GM23248 (cell line): ENCODE results near the gene AFDN. TPM values are rescaled to one million over a fixed set of nuclear protein-coding genes. Genes with fewer than 3 reads are reported as not detected.
A peak's percentile ranks its signal among the peaks of the same experiment; 100 is the strongest.

Experiments
- DNase-seq: peaks from one replicate; pipeline ENCODE4 v3.0.0-alpha.2; 2015
- H2AFZ ChIP-seq: fragments of 200-600 bp; sonication (generic); 2 replicates; pipeline ENCODE4 v1.6.1; 2016; ENCODE audit warnings: antibody characterized with exemption
- H3F3A ChIP-seq: fragments of 200-600 bp; sonication (generic); 2 replicates; pipeline ENCODE4 v1.6.1; 2016; ENCODE audit warnings: mild to moderate bottlenecking, antibody characterized with exemption, mixed run types; ENCODE audit not compliant: insufficient read depth
- H3K27ac ChIP-seq: fragments of 200-600 bp; sonication (generic); 2 replicates; pipeline ENCODE4 v1.5.1; 2016; ENCODE audit warnings: mild to moderate bottlenecking
- H3K27me3 ChIP-seq: fragments of 200-600 bp; sonication (generic); replicated peaks from 2 replicates; pipeline ENCODE4 v1.6.1; 2016; ENCODE audit warnings: mild to moderate bottlenecking; ENCODE audit not compliant: insufficient read depth
- H3K36me3 ChIP-seq: fragments of 200-600 bp; sonication (generic); 2 replicates; pipeline ENCODE4 v1.6.1; 2016; ENCODE audit warnings: low read depth, mild to moderate bottlenecking
- H3K4me1 ChIP-seq: fragments of 200-600 bp; sonication (generic); 2 replicates; pipeline ENCODE4 v1.6.1; 2016; ENCODE audit warnings: mild to moderate bottlenecking; ENCODE audit not compliant: insufficient read depth
- H3K4me2 ChIP-seq: fragments of 200-600 bp; sonication (generic); one replicate; pipeline ENCODE4 v1.6.1; 2016; ENCODE audit warnings: mild to moderate bottlenecking; ENCODE audit not compliant: unreplicated experiment
- H3K4me3 ChIP-seq: fragments of 200-600 bp; sonication (generic); 2 replicates; pipeline ENCODE4 v1.5.1; 2016; ENCODE audit warnings: mild to moderate bottlenecking
- H3K79me2 ChIP-seq: fragments of 200-600 bp; sonication (generic); 2 replicates; pipeline ENCODE4 v1.6.1; 2016; ENCODE audit warnings: mild to moderate bottlenecking; ENCODE audit not compliant: insufficient read depth
- H3K9ac ChIP-seq: fragments of 200-600 bp; sonication (generic); 2 replicates; pipeline ENCODE4 v1.6.1; 2016; ENCODE audit warnings: mild to moderate bottlenecking
- H3K9me2 ChIP-seq: fragments of 200-600 bp; sonication (generic); 2 replicates; pipeline ENCODE4 v1.6.1; 2016; ENCODE audit warnings: mixed run types, mild to moderate bottlenecking, moderate library complexity; ENCODE audit not compliant: insufficient read depth
- H3K9me3 ChIP-seq: fragments of 200-600 bp; sonication (generic); one replicate; pipeline ENCODE4 v1.6.1; 2017; ENCODE audit warnings: low read depth
- H4K20me1 ChIP-seq: fragments of 200-600 bp; sonication (generic); 2 replicates; pipeline ENCODE4 v1.6.0; 2016; ENCODE audit not compliant: insufficient read depth
- EZH2 ChIP-seq: fragments of 200-600 bp; sonication (generic); IDR thresholded peaks from 2 replicates; pipeline ENCODE4 v1.6.1; 2018; ENCODE audit warnings: antibody characterized with exemption, mild to moderate bottlenecking; ENCODE audit not compliant: insufficient read depth, poor library complexity, severe bottlenecking
- EZH2phosphoT487 ChIP-seq: fragments of 200-600 bp; sonication (generic); IDR thresholded peaks from 2 replicates; pipeline ENCODE4 v1.6.1; 2018; ENCODE audit warnings: antibody characterized with exemption, moderate library complexity, mild to moderate bottlenecking, low read depth; ENCODE audit not compliant: insufficient read depth
- WGBS, 2 experiments: methylation state at CpG; one replicate each; pipeline ENCODE4 v1.1.6; 2015 to 2017; ENCODE audit warnings: low lambda C conversion rate in 2 of 2, low coverage in 1 of 2; ENCODE audit errors: missing lambda C conversion rate in 2 of 2; 5-methylcytosine and 5-hydroxymethylcytosine counted together
- in situ Hi-C: fragments of 300-500 bp; cut with MboI; formaldehyde crosslinking; loops from 2 replicates; pipeline ENCODE4 v1.15.0; 2020
- polyA plus RNA-seq: library from polyadenylated mRNA; unstranded; fragments of >200 nt; fragmentation: Nextera tagmentation; extraction: Ambion mirVana; gene quantifications from 2 replicates; pipeline ENCODE4 v1.2.1, GENCODE V29; 2016
- total RNA-seq: library from RNA; depleted of rRNA; stranded (reverse); fragments of >200 nt; shearing (Covaris generic); gene quantifications from 2 replicates; pipeline ENCODE4 v1.2.3, GENCODE V29; 2014

AFDN gene
- total and polyA plus RNA-seq, 2 experiments from 2014 or later: 4.5 to 13.8 TPM

GRCh38 chr6:167987396-167988153 is 160.9 kb downstream of the AFDN start:
- Histone ChIP-seq H3K4me3 (no peak overlapping the region), H3F3A (0 out of 2 replicates have a peak, but pooled peaks cover 9% of the 10 kb centered on the region), H3K27me3 (no peaks in the 10 kb centered on the region), H3K9ac (peak overlapping the region; percentile 72), H3K36me3 (no peaks in the 10 kb centered on the region), H3K4me2 (peak overlapping the region; percentile 50), H3K27ac (peak overlapping the region; percentile 87), H2AFZ (peak overlapping the region; percentile 74), H3K79me2 (no peaks in the 10 kb centered on the region), H3K9me3 (no peaks in the 10 kb centered on the region), H3K9me2 (no peaks in the 10 kb centered on the region), H4K20me1 (no peaks in the 10 kb centered on the region), H3K4me1 (peaks cover 15% of the 10 kb centered on the region)
- in situ Hi-C loops: no loop called here
- no peak for TF ChIP-seq EZH2
- TF ChIP-seq EZH2phosphoT487: no peak
- WGBS, 2 experiments: 42 to 47% methylated on average over 32 to 35 of the region's 35 CpGs
- peak; percentile 81 for DNase-seq

GRCh38 chr6:167988154-167988495 is 161.4 kb downstream of the AFDN start:
- Histone ChIP-seq H3K36me3 (no peaks in the 10 kb centered on the region), H3K9me3 (no peaks in the 10 kb centered on the region), H3K9me2 (no peaks in the 10 kb centered on the region), H3K4me1 (peaks cover 15% of the 10 kb centered on the region), H3K27ac (peak overlapping the region; percentile 87), H3K4me2 (peak overlapping the region; percentile 50), H3K79me2 (no peaks in the 10 kb centered on the region), H3K9ac (peak overlapping the region; percentile 72), H2AFZ (peak overlapping the region; percentile 74), H3F3A (0 out of 2 replicates have a peak, but pooled peaks cover 9% of the 10 kb centered on the region), H3K4me3 (no peak overlapping the region), H3K27me3 (no peaks in the 10 kb centered on the region), H4K20me1 (no peaks in the 10 kb centered on the region)
- DNase-seq: peak; percentile 76
- in situ Hi-C loops: no loop called here
- WGBS, 2 experiments: 6 to 24% methylated on average over 5 of the region's 5 CpGs
- TF ChIP-seq EZH2phosphoT487 (no peak), EZH2 (no peak)

- no peak overlapping the region for H3K9ac ChIP-seq
- no peak overlapping the region for H2AFZ ChIP-seq
- H3K36me3 ChIP-seq: no peaks in the 10 kb centered on the region
- 96% methylated on average over 34 to 36 of the region's 36 CpGs for WGBS, 2 experiments
- no peaks in the 10 kb centered on the region for H3K9me2 ChIP-seq
- no peaks in the 10 kb centered on the region for H3K27me3 ChIP-seq
- no peak overlapping the region for H3K4me2 ChIP-seq
- no peaks in the 10 kb centered on the region for H3K79me2 ChIP-seq
- DNase-seq: no peak
- H3K27ac ChIP-seq: no peak overlapping the region
- 0 out of 2 replicates have a peak, but pooled peaks cover 9% of the 10 kb centered on the region for H3F3A ChIP-seq
- no peaks in the 10 kb centered on the region for H3K9me3 ChIP-seq
- peaks cover 15% of the 10 kb centered on the region for H3K4me1 ChIP-seq
- H3K4me3 ChIP-seq: no peak overlapping the region
- in situ Hi-C loops: no loop called here
- TF ChIP-seq EZH2phosphoT487 (no peak), EZH2 (no peak)
- H4K20me1 ChIP-seq: no peaks in the 10 kb centered on the region
Measured at GRCh38 chr6:167988945-167989841, 162.5 kb downstream of the AFDN start.

GRCh38 chr6:167990016-167990945 is 163.6 kb downstream of the AFDN start:
- H3K9me3 ChIP-seq: no peaks in the 10 kb centered on the region
- 94 to 97% methylated on average over 59 to 75 of the region's 75 CpGs for WGBS, 2 experiments
- H3K79me2 ChIP-seq: no peaks in the 10 kb centered on the region
- H3K27ac ChIP-seq: no peak overlapping the region
- no peak for DNase-seq
- no peak overlapping the region for H2AFZ ChIP-seq
- H3K4me3 ChIP-seq: no peak overlapping the region
- no peaks in the 10 kb centered on the region for H3K36me3 ChIP-seq
- H3K27me3 ChIP-seq: no peaks in the 10 kb centered on the region
- 0 out of 2 replicates have a peak, but pooled peaks cover 9% of the 10 kb centered on the region for H3F3A ChIP-seq
- H3K4me1 ChIP-seq: peaks cover 15% of the 10 kb centered on the region
- H3K9ac ChIP-seq: no peak overlapping the region
- H4K20me1 ChIP-seq: no peaks in the 10 kb centered on the region
- H3K9me2 ChIP-seq: no peaks in the 10 kb centered on the region
- in situ Hi-C loops: no loop called here
- H3K4me2 ChIP-seq: no peak overlapping the region
- TF ChIP-seq EZH2phosphoT487: no peak
- TF ChIP-seq EZH2: no peak
